Stimulated activated CD4-positive, alpha-beta T cell treated with anti-CD3 and anti-CD28 coated beads, Interleukin-12 subunit alpha, Interleukin-12 subunit beta, amount 100 ng/mL, for 48 hours (primary cell): ENCODE data around the gene NTM.

Experiments
- DNase-seq, 3 donors: peaks; one replicate each; pipeline ENCODE4 v3.0.0-alpha.2; 2020; ENCODE audit warnings: low read depth in 2 of 3, low spot score in 1 of 3

Gene NTM

GRCh38 chr11:132228746-132229325 is 858.4 kb downstream of the NTM start:
- no peak for DNase-seq

- DNase-seq = no peak
These were observed 861.4 kb downstream of the NTM start for GRCh38 chr11:132231656-132232347.

DNA sequence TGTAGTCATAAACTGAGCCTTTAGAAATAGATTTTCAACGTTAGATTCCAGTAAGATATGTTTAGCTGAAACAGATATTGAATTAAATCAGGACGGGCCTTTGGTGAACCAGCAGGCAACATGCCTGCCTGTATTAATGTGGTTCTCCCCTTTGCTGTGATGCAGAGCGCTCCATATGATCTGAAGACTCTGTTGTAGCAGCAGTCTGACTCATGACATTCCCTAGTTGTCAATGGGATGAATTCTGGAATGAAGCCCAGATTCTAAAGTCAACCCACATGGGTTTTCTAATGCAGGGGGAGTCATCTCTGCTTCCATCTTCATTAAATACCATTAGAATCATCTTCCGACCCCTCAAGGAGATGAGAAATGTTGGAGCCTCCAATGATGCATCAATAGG is 864.5 kb downstream of the NTM start:
- DNase-seq = no peak

- no peak for DNase-seq
These were observed 867.4 kb downstream of the NTM start for GRCh38 chr11:132237781-132238180.

DNA sequence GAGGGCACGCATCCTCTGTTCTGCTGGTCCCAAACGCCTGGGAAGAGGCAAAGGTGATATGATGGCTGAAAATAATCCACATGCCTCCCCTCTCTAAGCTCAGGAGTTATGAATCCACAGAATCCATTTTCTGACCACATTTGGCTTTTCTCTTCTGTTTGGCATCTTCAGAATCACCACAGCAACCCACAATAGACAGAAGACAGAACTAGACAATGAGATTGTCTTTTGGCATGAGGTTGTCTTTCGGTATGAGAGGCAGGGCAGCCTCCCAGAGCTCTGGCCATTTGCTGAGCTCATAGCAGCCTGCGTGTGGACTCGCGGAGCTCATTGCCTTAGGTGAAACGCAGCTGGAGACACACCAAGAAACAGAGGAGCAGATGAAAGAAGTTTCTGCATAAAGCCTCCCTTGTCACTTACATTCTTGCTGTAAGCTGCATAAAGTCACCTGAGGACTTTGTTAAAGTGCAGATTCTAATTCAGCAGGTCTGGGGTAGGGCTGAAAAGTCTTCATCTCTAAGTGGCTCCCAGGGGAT is 868.0 kb downstream of the NTM start:
- no peak for DNase-seq

DNA sequence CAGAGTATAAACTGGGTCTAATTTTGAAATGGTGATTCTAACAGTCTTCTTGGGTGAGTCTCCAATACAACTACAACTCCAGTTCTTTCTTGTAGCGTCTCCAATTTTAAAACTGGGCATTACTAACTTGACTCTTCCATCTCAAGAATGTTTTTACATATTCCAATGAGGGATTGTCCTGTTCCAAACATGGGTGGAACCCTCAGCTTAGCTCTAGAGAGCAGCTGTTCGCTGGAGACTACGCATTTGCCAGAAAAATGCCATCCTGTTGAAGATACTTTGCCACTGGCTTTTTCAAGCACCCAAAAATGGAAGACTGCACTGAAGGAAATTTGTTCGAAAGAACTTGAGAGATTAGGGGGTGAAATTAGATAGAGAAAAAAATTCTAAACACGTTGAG is 870.0 kb downstream of the NTM start:
- DNase-seq = no peak

DNA sequence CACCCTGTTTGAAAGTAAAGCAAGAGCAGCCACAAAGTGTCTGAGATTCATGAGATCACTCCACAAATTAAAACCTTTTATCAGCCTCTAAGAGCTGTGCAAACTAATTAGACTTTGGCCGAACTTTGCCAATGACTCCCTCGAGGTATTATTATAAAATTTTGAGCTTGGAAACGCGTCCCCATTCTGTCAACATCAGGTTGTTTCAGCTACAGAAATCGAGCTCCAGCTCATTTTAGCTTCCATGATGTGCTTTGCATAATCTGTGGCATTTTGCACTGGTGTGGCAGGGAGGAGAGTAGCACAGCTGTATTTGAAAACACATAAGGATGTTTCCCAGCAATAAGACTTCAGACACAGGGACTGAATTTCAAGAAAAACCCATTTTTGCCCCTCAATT is 872.2 kb downstream of the NTM start:
- DNase-seq = no peak

- DNase-seq = no peak
These were observed 874.4 kb downstream of the NTM start for GRCh38 chr11:132244846-132245245.

- no peak for DNase-seq
These were observed 875.3 kb downstream of the NTM start for GRCh38 chr11:132245403-132246385.

DNA sequence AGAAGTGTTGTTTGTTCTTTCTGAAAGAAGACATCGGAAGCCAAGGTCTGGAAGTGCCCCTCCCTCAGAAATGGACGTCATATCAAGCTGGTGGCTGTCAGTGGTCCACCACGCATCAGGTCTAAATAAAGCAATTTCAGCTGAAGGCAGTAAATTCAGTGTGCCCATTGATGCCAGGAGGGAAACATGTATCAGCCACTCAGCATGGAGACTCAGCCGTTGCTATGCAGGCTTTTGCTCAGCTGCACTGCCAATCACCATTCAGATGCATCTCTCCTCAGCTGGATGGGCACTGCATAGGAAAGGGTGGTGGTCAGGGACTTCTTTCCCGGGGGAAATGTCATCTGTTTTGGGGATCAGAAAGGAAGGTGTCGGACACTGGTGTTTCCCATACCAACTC is 878.2 kb downstream of the NTM start:
- DNase-seq = no peak

- DNase-seq = no peak
These were observed 878.8 kb downstream of the NTM start for GRCh38 chr11:132249256-132249655.

GRCh38 chr11:132251061-132251460 is 880.6 kb downstream of the NTM start:
- no peak for DNase-seq

DNA sequence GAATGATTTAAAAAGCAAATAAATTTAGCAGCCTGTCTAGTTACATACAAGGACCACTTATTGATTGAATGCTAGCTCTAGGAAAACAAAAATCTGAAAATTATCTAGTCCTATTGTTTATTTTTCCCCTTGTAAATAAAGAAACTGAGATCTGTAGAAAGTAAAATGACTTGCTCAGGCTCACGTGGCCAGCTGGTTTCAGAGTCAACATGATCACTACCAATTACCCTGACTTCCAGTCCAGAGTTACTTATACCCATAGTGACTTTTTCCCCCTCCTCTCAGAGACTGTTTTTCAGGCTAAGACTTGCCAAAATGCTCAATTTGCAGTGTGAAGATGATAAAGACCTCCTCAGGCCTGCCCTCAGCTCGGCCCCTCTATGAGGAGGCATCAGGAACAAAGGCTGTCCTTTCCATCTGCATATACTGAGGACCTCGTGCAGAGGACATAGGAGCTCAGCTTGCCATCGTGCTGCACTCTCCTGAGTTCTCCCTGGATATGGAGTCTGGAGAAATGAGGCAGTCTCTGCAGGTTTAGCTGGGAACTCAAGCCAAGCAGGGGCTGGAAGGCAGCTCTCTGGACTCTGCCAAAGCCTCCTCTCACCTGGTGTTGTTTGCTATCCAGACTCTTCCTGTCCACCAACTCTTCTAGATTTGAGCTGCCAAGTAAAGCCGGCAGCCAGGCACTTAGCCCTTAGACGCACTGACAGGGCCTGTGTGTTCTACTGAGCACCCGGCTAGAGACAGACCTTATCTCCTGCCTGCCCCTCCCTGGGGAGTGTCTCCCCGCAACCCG is 883.3 kb downstream of the NTM start:
- no peak for DNase-seq

DNA sequence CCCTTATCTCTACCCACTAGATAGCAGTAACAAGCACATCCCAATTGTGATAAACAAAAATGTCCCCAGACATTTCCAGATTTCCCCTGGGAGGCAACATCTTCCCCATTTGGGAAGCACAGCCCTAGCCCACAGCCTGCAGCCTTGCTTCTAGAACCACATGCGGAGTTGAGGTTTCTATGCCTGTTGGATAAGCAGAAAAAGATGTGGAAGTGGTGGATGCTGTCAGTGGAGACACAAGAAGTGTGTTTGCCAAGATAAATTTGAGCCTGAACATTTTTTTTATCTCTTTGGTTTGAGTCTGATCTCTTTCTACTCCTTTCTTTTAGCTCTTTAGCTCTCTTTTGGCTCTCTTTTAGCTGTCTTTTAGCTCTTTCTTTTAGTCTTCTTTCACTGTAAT is 884.5 kb downstream of the NTM start:
- DNase-seq = no peak

DNA sequence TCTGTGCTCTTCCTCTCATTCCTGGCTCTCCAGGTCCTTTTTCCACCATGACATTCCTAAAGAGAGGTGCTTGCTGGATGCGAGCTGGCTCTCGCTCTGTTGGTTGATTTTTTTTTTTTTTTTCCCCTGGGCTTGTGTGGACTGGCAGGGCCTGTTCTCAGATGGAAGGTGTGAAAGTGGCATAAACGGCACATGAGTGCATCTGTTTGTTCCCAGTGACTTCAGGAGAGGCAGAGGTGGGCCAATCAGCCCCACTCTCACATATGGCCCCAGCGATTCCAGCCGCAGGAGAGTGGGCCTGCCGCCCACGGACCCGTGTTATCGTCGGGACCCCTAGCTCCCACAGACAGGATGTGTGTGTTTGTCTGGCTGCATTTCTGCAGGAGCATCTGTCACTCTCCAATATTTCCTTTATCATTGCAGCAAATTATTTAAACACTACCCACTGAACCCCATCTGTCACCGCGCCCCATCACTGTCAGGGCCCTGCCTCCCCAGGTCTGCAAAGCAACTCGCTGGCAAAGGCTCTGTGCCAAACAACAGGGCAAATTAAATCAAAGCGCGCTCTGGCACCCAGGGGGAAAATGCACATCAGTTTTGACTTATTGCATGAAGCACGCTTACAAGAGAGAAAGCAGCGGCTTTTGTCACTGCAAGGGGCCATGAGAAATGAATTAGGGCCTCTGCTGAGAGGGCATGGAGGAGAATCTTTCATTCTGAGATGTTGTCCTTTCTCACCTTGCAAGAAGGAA is 886.3 kb downstream of the NTM start:
- DNase-seq = no peak

DNA sequence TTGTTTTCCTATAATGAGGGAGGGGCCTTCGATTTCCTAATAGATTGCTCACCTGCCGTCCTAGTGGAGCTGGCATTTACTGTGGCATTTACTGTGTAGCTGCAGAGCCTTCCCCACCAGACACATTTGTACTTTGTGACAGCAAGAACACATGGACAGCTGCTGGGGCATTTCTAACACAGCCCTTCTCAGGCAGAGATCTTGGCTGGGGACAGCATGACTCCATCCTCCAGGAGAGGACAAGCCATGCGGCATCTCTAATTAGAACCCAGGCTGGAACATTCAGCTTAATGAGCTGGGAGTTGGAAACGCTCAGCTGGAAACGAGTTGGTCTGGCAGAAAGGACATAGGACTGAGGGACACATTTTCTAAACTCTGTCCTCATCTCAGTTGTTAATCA is 887.5 kb downstream of the NTM start:
- no peak for DNase-seq

DNA sequence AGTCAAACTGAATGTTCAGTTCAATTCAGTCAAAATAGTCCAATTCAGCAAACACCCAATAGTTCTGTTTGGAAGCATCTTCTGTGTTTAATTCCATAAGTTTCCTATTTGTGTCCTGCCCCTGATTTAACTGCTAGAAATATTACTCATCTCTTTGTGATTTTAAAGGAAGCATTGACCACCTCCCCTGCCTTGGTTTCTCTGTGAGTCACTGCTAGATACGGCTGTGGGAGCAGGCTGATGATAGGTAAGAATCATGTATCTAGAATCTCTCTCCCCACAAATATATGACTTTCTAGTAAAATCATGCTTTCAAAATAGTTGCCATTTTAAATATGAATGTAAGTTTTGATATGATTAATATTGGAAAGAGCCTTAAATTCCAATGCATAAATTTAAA is 888.5 kb downstream of the NTM start:
- no peak for DNase-seq

DNA sequence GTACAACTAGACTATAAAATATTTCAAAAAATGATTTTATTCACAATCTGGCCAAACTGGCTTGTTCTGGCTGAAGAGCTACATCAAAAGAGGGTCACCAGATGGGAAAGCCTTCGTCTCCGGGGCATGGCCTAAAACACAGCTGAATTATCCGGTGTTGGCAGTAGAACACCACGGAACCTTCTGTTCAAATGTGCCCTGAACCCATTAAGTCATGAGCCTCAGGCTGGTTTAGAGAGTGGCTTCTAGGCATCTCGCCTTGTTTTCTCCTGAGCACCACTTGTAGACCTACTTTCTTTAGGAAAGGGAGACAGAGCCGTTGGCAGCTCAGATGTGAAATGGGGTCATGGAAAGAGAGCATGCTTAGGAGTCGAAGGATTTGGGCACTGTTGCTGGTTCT is 890.2 kb downstream of the NTM start:
- no peak for DNase-seq

DNA sequence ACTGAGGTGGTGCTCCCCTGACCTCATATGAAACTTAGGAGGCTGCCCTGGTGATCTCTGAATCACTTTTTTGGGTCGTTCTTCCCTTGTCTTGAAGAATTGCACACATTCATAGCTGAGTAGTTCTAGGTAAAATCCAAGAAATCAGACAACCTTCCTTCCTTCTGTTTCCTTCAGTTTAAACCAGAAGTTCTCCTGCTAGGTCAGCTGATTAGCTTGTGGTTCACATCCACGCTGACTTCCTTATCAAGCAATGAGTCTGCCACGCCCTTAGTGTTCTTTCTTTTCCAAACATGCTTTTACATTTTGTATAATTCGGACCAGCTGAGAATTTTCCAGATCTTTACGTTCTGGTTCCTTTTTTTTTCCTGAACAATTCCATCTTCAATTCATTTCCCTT is 892.8 kb downstream of the NTM start:
- no peak for DNase-seq

GRCh38 chr11:132263875-132264274 is 893.5 kb downstream of the NTM start:
- no peak for DNase-seq
